Measurements from ENCODE around the gene OR4B1.
"Not testable (repeated sequence)": the region's sequence is repeated elsewhere in the genome, so short reads cannot be mapped to it uniquely, and the experiment has no call there.

The OR4B1 gene

DNA sequence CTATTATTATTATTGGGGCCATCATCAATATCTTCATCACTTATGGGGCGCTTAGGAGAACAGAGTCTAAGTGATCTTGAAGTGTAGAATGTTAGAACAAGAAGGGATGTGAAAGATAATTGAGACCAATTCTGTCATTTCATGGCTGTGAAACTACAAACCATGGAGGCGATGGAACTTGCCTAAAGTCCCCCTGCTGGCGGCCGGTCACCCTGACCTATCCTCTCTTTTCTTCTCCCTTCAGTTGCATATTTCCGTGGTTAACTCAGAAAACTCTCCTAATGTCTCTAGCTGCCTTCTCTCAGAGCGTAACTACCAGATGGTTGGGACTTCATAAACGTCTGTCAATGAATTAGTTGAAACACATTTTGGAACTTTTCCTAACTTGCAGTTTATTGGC is 6.6 kb upstream of the OR4B1 start:
- no peak overlapping the region for H3K27ac Mint-ChIP-seq
- H3K4me1 Mint-ChIP-seq (ENCODE audit: low read depth): no peaks in the 10 kb centered on the region
- H3K9me3 Mint-ChIP-seq: no peaks in the 10 kb centered on the region
- H3K4me3 Mint-ChIP-seq: no peak overlapping the region
- peaks cover 16% of the 10 kb centered on the region for H3K27me3 Mint-ChIP-seq (ENCODE audit: low read depth)
- no peaks in the 10 kb centered on the region for H3K36me3 Mint-ChIP-seq (ENCODE audit: low read depth)

DNA sequence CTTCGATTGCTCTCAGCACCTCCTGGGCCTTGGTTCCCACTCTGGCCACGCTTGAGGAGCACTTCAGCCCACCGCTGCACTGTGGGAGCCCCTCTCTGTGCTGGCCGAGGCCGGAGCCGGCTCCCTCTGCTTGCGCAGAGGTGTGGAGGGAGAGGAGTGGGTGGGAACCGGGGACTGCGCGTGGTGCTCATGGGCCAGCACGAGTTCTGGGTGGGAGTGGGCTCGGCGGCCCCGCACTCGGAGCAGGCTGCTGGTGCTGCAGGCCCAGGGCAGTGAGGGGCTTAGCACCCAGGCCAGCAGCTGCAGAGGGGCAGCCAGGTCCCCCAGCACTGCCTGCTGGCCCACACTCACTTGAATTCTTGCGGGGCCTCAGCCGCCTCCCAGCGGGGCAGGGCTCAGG is 12.2 kb downstream of the OR4B1 start:
- Mint-ChIP-seq H3K9me3 (peaks cover 9% of the 10 kb centered on the region), H3K27me3 (ENCODE audit: low read depth) (no peaks in the 10 kb centered on the region), H3K4me3 (no peak overlapping the region)

DNA sequence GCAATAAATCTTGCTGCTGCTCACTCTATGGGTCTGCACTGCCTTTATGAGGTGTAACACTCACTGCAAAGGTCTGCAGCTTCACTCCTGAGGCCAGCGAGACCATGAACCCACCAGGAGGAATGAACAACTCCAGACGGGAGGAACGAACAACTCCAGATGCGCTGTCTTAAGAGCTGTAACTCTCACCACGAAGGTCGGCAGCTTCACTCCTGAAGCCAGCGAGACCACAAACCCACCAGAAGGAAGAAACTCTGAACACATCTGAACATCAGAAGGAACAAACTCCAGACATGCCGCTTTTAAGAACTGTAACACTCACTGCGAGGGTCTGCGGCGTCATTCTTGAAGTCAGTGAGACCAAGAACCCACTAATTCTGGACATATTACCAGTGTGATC is 13.4 kb downstream of the OR4B1 start:
- not testable (repeated sequence) for H3K4me3 Mint-ChIP-seq; H3K36me3 Mint-ChIP-seq (ENCODE audit: low read depth); H3K27me3 Mint-ChIP-seq (ENCODE audit: low read depth); H3K4me1 Mint-ChIP-seq (ENCODE audit: low read depth); H3K9me3 Mint-ChIP-seq; H3K27ac Mint-ChIP-seq

More for the DNA sequence above, 12.2 kb downstream of the OR4B1 start:
- Mint-ChIP-seq H3K27ac (no peak overlapping the region), H3K4me1 (ENCODE audit: low read depth) (no peaks in the 10 kb centered on the region), H3K36me3 (ENCODE audit: low read depth) (no peaks in the 10 kb centered on the region)

DNA sequence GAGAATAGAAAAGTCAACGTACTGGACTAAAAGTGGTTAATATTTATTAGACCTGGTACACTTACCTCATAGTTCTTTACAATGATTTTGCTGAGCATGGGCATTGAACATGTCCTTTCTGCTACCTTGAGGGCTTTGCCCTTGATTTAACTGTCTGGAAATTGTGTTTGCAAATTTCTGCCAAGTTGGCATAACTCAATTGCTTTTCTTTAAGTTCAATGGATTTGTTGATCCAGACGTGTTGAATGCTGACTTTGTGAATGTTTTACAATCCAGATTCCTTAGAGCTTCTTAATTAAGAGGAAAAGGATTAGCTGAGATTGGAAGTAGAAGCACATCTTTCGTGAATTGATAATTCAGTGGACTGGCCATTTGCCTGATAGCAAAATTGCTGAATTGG is 21.1 kb downstream of the OR4B1 start:
- H3K9me3 Mint-ChIP-seq: peaks cover 4% of the 10 kb centered on the region
- no peak overlapping the region for H3K4me3 Mint-ChIP-seq
- no peaks in the 10 kb centered on the region for H3K4me1 Mint-ChIP-seq (ENCODE audit: low read depth)
- peaks cover 7% of the 10 kb centered on the region for H3K27me3 Mint-ChIP-seq (ENCODE audit: low read depth)
- H3K27ac Mint-ChIP-seq: no peak overlapping the region
- no peaks in the 10 kb centered on the region for H3K36me3 Mint-ChIP-seq (ENCODE audit: low read depth)

DNA sequence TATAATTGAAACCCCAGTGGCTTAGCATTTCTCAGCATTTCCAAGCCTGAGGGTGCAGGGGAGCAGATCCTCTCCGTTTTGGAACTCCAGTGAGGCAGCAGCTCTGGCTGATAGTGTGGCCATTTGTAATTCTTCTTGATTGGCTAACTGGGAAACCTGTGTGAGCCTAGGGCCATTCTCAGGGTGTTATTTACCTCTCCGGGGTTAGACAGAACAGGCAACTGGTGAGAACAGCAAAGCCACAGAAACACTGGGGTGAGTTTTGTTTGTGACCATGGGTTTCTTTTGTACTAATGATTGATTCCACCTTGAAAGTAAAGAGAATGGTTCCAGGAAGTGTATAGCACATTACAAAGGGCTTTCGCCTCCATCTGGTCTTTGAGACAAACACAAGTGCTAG is 25.9 kb downstream of the OR4B1 start:
- Mint-ChIP-seq H3K27ac (no peak overlapping the region), H3K4me3 (no peak overlapping the region), H3K27me3 (ENCODE audit: low read depth) (peaks cover 11% of the 10 kb centered on the region), H3K4me1 (ENCODE audit: low read depth) (no peaks in the 10 kb centered on the region), H3K36me3 (ENCODE audit: low read depth) (no peaks in the 10 kb centered on the region), H3K9me3 (peaks cover 4% of the 10 kb centered on the region)

DNA sequence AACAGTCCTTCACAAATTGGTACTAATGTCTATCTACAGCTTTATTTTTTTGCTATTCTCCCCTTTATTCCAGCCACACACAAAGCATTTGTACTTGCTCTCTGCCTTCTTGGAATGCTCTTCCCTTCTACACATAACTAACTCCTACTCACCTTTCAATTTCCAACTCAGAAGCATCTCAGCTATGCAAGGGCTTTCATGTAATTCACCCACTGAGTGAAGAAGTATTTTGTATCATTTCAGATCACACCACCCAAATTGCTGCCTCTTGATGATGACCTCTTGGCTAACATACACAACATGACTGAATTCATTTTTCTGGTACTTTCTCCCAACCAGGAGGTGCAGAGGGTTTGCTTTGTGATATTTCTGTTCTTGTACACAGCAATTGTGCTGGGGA is 28.2 kb downstream of the OR4B1 start, which contains the start of gene OR4X2:
OR4X2 (plus strand) TSS at position 301 of the 400 bp plus-strand sequence; CDS start at position 301, 0 bp downstream.
- Mint-ChIP-seq H3K36me3 (ENCODE audit: low read depth) (no peaks in the 10 kb centered on the region), H3K4me1 (ENCODE audit: low read depth) (no peaks in the 10 kb centered on the region), H3K27ac (no peak within 1 kb of the TSS)

DNA sequence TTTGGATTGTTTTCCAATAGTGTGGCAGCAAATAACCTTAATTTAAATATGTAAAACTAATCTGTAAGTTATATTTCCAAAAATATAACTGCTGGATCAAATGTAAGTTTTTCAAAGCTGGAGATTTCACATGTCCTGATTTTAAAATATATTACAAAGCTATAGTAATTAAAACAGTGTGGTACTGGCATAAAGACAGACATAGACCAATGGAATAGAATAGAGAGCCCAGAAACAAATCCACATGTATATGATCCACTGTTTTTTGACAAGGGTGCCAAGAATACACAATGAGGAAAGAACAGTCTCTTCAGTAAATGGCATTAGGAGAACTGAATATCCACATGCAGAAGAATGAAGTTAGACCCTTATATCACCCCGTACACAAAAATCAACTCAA is 32.3 kb downstream of the OR4B1 start:
- H3K27ac Mint-ChIP-seq: no peak overlapping the region
- peaks cover 7% of the 10 kb centered on the region for H3K9me3 Mint-ChIP-seq
- peaks cover 31% of the 10 kb centered on the region for H3K27me3 Mint-ChIP-seq (ENCODE audit: low read depth)
- no peaks in the 10 kb centered on the region for H3K4me1 Mint-ChIP-seq (ENCODE audit: low read depth)
- no peak overlapping the region for H3K4me3 Mint-ChIP-seq
- no peaks in the 10 kb centered on the region for H3K36me3 Mint-ChIP-seq (ENCODE audit: low read depth)

More for the DNA sequence above, 28.2 kb downstream of the OR4B1 start, which contains the start of gene OR4X2:
- Mint-ChIP-seq H3K4me3 (no peak within 1 kb of the TSS), H3K9me3 (peaks cover 11% of the 10 kb centered on the region), H3K27me3 (ENCODE audit: low read depth) (peaks cover 12% of the 10 kb centered on the region)

DNA sequence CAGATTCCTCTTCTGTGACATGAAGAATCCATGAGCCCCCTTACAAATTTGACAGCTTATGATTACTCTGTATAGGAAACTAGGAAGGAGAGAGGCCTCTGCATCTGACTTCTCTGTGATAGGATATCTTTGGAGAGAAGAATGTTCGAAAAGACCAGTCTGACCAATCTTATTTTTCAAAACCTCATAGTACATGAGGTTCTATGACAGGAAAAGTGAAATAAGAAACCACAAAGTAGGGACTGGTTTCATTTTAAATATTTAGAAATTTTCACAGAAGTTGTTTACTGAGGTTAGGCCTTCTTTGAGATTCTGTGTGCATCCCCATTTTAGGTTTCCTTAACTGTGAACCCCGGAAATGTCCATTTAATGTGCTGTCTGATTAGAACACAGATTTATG is 45.0 kb downstream of the OR4B1 start:
- Mint-ChIP-seq H3K9me3 (no peaks in the 10 kb centered on the region), H3K27ac (no peak overlapping the region), H3K4me3 (no peak overlapping the region), H3K36me3 (ENCODE audit: low read depth) (no peaks in the 10 kb centered on the region), H3K4me1 (ENCODE audit: low read depth) (peaks cover 2% of the 10 kb centered on the region), H3K27me3 (ENCODE audit: low read depth) (no peaks in the 10 kb centered on the region)

DNA sequence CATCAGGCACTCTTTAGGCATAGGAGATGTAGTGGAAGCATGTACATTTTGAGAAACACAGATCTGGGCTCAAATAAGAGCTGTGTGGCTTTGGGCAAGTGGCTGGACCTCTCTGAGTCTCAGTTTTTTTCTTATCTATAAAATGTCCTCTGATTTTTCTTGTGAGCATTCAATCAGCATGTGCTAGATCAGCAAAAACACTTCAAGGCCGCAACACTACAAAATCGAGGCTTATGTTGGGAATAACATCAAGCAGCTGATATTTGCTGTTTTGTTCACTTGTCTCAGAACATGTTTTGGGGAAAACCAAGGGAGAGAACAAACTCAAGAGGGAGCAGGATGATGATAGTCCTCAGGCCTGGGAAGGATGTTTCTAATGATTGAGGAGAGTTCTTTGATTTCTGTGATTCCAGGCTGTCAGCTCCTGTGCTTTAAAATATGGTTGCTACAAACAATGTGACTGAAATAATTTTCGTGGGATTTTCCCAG is 46.9 kb downstream of the OR4B1 start, which contains the start of gene OR4X1:
OR4X1 (plus strand) TSS at position 439 of the 489 bp plus-strand sequence; CDS start at position 439, 0 bp downstream.
- no peaks in the 10 kb centered on the region for H3K36me3 Mint-ChIP-seq (ENCODE audit: low read depth)
- H3K27me3 Mint-ChIP-seq (ENCODE audit: low read depth): no peaks in the 10 kb centered on the region
- H3K9me3 Mint-ChIP-seq: no peaks in the 10 kb centered on the region
- no peak within 1 kb of the TSS for H3K27ac Mint-ChIP-seq
- H3K4me1 Mint-ChIP-seq (ENCODE audit: low read depth): peaks cover 2% of the 10 kb centered on the region
- H3K4me3 Mint-ChIP-seq: no peak within 1 kb of the TSS
